Measurements from ENCODE around the gene PEX3. TPM values are rescaled to one million over a fixed set of nuclear protein-coding genes. Genes with fewer than 3 reads are reported as not detected.

PEX3 gene
- polyA plus RNA-seq (ENCODE audit: low read depth in 6 of 6): 10 to 100 TPM; 19.5 to 36.4 (median 27.0) TPM

- peak; percentile 89 for ATAC-seq (ENCODE audit: low read depth in 2 of 2)
- Mint-ChIP-seq H3K4me3 (peak within 1 kb of the TSS; percentile 97 to 100 (median 100)), H3K27me3 (no peaks in the 10 kb centered on the region), H3K27ac (peak within 1 kb of the TSS; percentile 95 to 99 (median 98)), H3K36me3 (peaks cover 0 to 4% of the 10 kb centered on the region in 2 donors), H3K9me3 (no peaks in the 10 kb centered on the region), H3K4me1 (peaks cover 29 to 32% (median 31%) of the 10 kb centered on the region in 3 donors)
- peak; percentile 93 for DNase-seq
Observed at GRCh38 chr6:143450453-143451371, at the start of gene PEX3, which contains the start of gene ADAT2. Gene PEX3, plus strand, starts transcription at chr6:143450805. Its CDS starts 238 bp downstream, at chr6:143451043. Gene ADAT2, minus strand, starts transcription at chr6:143450695. Its CDS starts 37 bp downstream, at chr6:143450658.

GRCh38 chr6:143401068-143401446, 49.5 kb upstream of the PEX3 start:
- no peaks in the 10 kb centered on the region for H3K36me3 Mint-ChIP-seq
- H3K9me3 Mint-ChIP-seq: no peaks in the 10 kb centered on the region
- H3K27me3 Mint-ChIP-seq: no peaks in the 10 kb centered on the region
- peak overlapping the region in 1 of 6 donors; percentile 14 for H3K27ac Mint-ChIP-seq
- DNase-seq: no peak
- ATAC-seq (ENCODE audit: low read depth in 2 of 2): no peak
- H3K4me1 Mint-ChIP-seq: peaks cover 4 to 6% (median 6%) of the 10 kb centered on the region in 3 donors
- no peak overlapping the region for H3K4me3 Mint-ChIP-seq

GRCh38 chr6:143401636-143402370, 48.8 kb upstream of the PEX3 start:
- no peak overlapping the region for H3K4me3 Mint-ChIP-seq
- peaks cover 4 to 6% (median 6%) of the 10 kb centered on the region in 3 donors for H3K4me1 Mint-ChIP-seq

GRCh38 chr6:143402721-143403336, 47.8 kb upstream of the PEX3 start:
- Mint-ChIP-seq H3K27me3 (no peaks in the 10 kb centered on the region), H3K9me3 (no peaks in the 10 kb centered on the region), H3K4me3 (no peak overlapping the region), H3K27ac (no peak overlapping the region), H3K4me1 (peaks cover 4 to 6% (median 6%) of the 10 kb centered on the region in 3 donors), H3K36me3 (no peaks in the 10 kb centered on the region)
- ATAC-seq (ENCODE audit: low read depth in 2 of 2) (no peak), DNase-seq (no peak)

More at GRCh38 chr6:143401636-143402370, 48.8 kb upstream of the PEX3 start:
- no peak for DNase-seq
- Mint-ChIP-seq H3K36me3 (no peaks in the 10 kb centered on the region), H3K9me3 (no peaks in the 10 kb centered on the region), H3K27me3 (no peaks in the 10 kb centered on the region), H3K27ac (peak overlapping the region in 1 of 6 donors; percentile 23)
- ATAC-seq (ENCODE audit: low read depth in 2 of 2): no peak

- Mint-ChIP-seq H3K27ac (no peak overlapping the region), H3K9me3 (peaks cover 0 to 7% (median 1%) of the 10 kb centered on the region in 7 donors), H3K27me3 (no peaks in the 10 kb centered on the region), H3K4me1 (peaks cover 4 to 5% (median 4%) of the 10 kb centered on the region in 3 donors), H3K36me3 (no peaks in the 10 kb centered on the region), H3K4me3 (no peak overlapping the region)
- no peak for DNase-seq
- ATAC-seq (ENCODE audit: low read depth in 2 of 2): no peak
Observed at GRCh38 chr6:143405373-143406154, 45.0 kb upstream of the PEX3 start.

- Mint-ChIP-seq H3K27me3 (no peaks in the 10 kb centered on the region), H3K27ac (no peak overlapping the region), H3K9me3 (peaks cover 0 to 7% (median 1%) of the 10 kb centered on the region in 7 donors), H3K36me3 (no peaks in the 10 kb centered on the region), H3K4me1 (no peaks in the 10 kb centered on the region), H3K4me3 (no peak overlapping the region)
- DNase-seq: no peak
- ATAC-seq (ENCODE audit: low read depth in 2 of 2): no peak
Observed at GRCh38 chr6:143406673-143407072, 43.9 kb upstream of the PEX3 start.

GRCh38 chr6:143408151-143408786, 42.3 kb upstream of the PEX3 start:
- DNase-seq (no peak), ATAC-seq (ENCODE audit: low read depth in 2 of 2) (no peak)
- Mint-ChIP-seq H3K27ac (no peak overlapping the region), H3K27me3 (no peaks in the 10 kb centered on the region), H3K4me3 (no peak overlapping the region), H3K36me3 (no peaks in the 10 kb centered on the region), H3K4me1 (no peaks in the 10 kb centered on the region), H3K9me3 (peaks cover 0 to 7% (median 1%) of the 10 kb centered on the region in 7 donors)

- Mint-ChIP-seq H3K27ac (no peak overlapping the region), H3K4me1 (no peaks in the 10 kb centered on the region), H3K9me3 (peaks cover 0 to 7% (median 1%) of the 10 kb centered on the region in 7 donors), H3K27me3 (no peaks in the 10 kb centered on the region), H3K36me3 (no peaks in the 10 kb centered on the region), H3K4me3 (no peak overlapping the region)
- DNase-seq (no peak), ATAC-seq (ENCODE audit: low read depth in 2 of 2) (no peak)
Observed at GRCh38 chr6:143408787-143409162, 41.8 kb upstream of the PEX3 start.

GRCh38 chr6:143410859-143411270, 39.7 kb upstream of the PEX3 start:
- H3K9me3 Mint-ChIP-seq: peaks cover 0 to 7% (median 1%) of the 10 kb centered on the region in 7 donors
- H3K27me3 Mint-ChIP-seq: no peaks in the 10 kb centered on the region
- no peak overlapping the region for H3K4me3 Mint-ChIP-seq
- no peak for ATAC-seq (ENCODE audit: low read depth in 2 of 2)
- DNase-seq: no peak
- H3K4me1 Mint-ChIP-seq: no peaks in the 10 kb centered on the region
- H3K27ac Mint-ChIP-seq: no peak overlapping the region
- no peaks in the 10 kb centered on the region for H3K36me3 Mint-ChIP-seq

GRCh38 chr6:143414769-143415168, 35.8 kb upstream of the PEX3 start:
- Mint-ChIP-seq H3K9me3 (peaks cover 0 to 5% (median 0%) of the 10 kb centered on the region in 7 donors), H3K4me1 (no peaks in the 10 kb centered on the region), H3K27me3 (no peaks in the 10 kb centered on the region), H3K27ac (no peak overlapping the region), H3K36me3 (peaks cover 0 to 2% of the 10 kb centered on the region in 2 donors), H3K4me3 (no peak overlapping the region)
- ATAC-seq (ENCODE audit: low read depth in 2 of 2) (no peak), DNase-seq (no peak)

- H3K4me1 Mint-ChIP-seq: no peaks in the 10 kb centered on the region
- DNase-seq (no peak), ATAC-seq (ENCODE audit: low read depth in 2 of 2) (no peak)
- H3K4me3 Mint-ChIP-seq: no peak overlapping the region
- H3K9me3 Mint-ChIP-seq: peaks cover 0 to 2% (median 0%) of the 10 kb centered on the region in 7 donors
- H3K36me3 Mint-ChIP-seq: peaks cover 0 to 6% of the 10 kb centered on the region in 2 donors
- H3K27me3 Mint-ChIP-seq: no peaks in the 10 kb centered on the region
- no peak overlapping the region for H3K27ac Mint-ChIP-seq
Observed at GRCh38 chr6:143419526-143419925, 31.1 kb upstream of the PEX3 start.

GRCh38 chr6:143426026-143426425, 24.6 kb upstream of the PEX3 start:
- H3K4me3 Mint-ChIP-seq: no peak overlapping the region
- H3K36me3 Mint-ChIP-seq: no peaks in the 10 kb centered on the region
- DNase-seq: no peak
- H3K4me1 Mint-ChIP-seq: peaks cover 0 to 3% (median 0%) of the 10 kb centered on the region in 3 donors
- no peaks in the 10 kb centered on the region for H3K27me3 Mint-ChIP-seq
- H3K27ac Mint-ChIP-seq: no peak overlapping the region
- no peak for ATAC-seq (ENCODE audit: low read depth in 2 of 2)
- no peaks in the 10 kb centered on the region for H3K9me3 Mint-ChIP-seq

All from naive B cell (primary cell).